ENCODE measurements around the gene EEF1A2. TPM values are rescaled to one million over a fixed set of nuclear protein-coding genes. Genes with fewer than 3 reads are reported as not detected.

The EEF1A2 gene
- total RNA-seq, 4 donors from 2014 or later: 1.7 to 17.8 (median 7.4) TPM

GRCh38 chr20:63495741-63496595 lies 2.9 kb downstream of the EEF1A2 start:
- intact Hi-C loops (cut with DNase I): loop anchor here (2.0 kb wide), 1 partner anchor 23 kb away; no protein-coding TSS in a partner anchor
- no peak for DNase-seq (ENCODE audit: extremely low spot score)
- 33% methylated on average over 14 of the region's 48 CpGs for WGBS
- Histone ChIP-seq H3K27me3 (peaks cover 4 to 81% (median 33%) of the 10 kb centered on the region in 4 donors), H3K27ac (replicated peaks in 1 of 4) (no peak overlapping the region), H3K36me3 (peaks cover 0 to 47% (median 0%) of the 10 kb centered on the region in 4 donors), H3K4me1 (peaks cover 21 to 44% (median 38%) of the 10 kb centered on the region in 4 donors), H3K4me3 (peak overlapping the region; percentile 39 to 56 (median 44)), H3K9me3 (no peaks in the 10 kb centered on the region)
- no peak for TF ChIP-seq POLR2A (IDR thresholded peaks at IDR 0.05; ENCODE audit: low read depth)
- no peak for TF ChIP-seq POLR2AphosphoS5 (IDR thresholded peaks at IDR 0.05)
- TF ChIP-seq, protein P1, sequence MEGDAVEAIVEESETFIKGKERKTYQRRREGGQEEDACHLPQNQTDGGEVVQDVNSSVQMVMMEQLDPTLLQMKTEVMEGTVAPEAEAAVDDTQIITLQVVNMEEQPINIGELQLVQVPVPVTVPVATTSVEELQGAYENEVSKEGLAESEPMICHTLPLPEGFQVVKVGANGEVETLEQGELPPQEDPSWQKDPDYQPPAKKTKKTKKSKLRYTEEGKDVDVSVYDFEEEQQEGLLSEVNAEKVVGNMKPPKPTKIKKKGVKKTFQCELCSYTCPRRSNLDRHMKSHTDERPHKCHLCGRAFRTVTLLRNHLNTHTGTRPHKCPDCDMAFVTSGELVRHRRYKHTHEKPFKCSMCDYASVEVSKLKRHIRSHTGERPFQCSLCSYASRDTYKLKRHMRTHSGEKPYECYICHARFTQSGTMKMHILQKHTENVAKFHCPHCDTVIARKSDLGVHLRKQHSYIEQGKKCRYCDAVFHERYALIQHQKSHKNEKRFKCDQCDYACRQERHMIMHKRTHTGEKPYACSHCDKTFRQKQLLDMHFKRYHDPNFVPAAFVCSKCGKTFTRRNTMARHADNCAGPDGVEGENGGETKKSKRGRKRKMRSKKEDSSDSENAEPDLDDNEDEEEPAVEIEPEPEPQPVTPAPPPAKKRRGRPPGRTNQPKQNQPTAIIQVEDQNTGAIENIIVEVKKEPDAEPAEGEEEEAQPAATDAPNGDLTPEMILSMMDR (IDR thresholded peaks at IDR 0.05): peak in 2 of 3 experiments; percentile 76 to 92
- TF ChIP-seq EP300 (IDR thresholded peaks at IDR 0.05): no peak

DNA sequence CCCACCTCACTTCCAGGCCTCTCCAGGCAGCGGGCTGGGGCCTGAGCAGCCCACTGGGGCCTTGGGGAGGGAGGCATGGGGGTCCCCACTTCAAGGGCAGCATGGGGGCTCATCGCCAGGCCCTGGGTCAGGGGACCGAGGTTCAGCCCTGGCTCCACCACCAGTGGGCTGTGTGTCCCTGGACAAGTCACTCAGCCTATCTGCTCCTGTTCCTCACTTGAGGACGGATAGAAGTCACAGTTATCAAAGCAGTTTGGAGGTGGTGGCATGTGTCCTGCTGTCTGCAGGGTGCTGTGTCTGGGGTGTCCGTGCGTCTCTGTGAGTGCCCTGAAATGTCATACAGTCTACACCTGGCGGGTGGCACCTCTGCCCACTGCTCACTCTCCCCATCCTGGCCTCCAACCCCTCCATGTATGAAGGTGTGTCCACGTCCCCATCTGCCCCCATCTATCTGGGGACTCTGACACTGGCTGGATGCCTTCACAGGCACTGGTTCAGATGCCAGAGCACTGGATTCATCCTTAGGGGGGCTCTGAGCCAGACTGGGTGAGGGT lies 3.6 kb downstream of the EEF1A2 start:
- no peak overlapping the region for H3K4me3 ChIP-seq
- H3K9me3 ChIP-seq: no peaks in the 10 kb centered on the region
- no peak for TF ChIP-seq EP300 (IDR thresholded peaks at IDR 0.05)
- no peak for TF ChIP-seq POLR2A (IDR thresholded peaks at IDR 0.05; ENCODE audit: low read depth)
- TF ChIP-seq POLR2AphosphoS5 (IDR thresholded peaks at IDR 0.05): no peak
- TF ChIP-seq, protein P1 (IDR thresholded peaks at IDR 0.05): no peak
- H3K4me1 ChIP-seq: peaks cover 21 to 44% (median 38%) of the 10 kb centered on the region in 4 donors
- intact Hi-C loops (cut with DNase I): no loop called here
- H3K27me3 ChIP-seq: peaks cover 4 to 81% (median 32%) of the 10 kb centered on the region in 4 donors
- whole genome bisulfite sequencing: 86% methylated on average over 7 of the region's 8 CpGs
- DNase-seq (ENCODE audit: extremely low spot score): no peak
- H3K27ac ChIP-seq (replicated peaks in 1 of 4): no peak overlapping the region
- peaks cover 0 to 54% (median 0%) of the 10 kb centered on the region in 4 donors for H3K36me3 ChIP-seq

DNA sequence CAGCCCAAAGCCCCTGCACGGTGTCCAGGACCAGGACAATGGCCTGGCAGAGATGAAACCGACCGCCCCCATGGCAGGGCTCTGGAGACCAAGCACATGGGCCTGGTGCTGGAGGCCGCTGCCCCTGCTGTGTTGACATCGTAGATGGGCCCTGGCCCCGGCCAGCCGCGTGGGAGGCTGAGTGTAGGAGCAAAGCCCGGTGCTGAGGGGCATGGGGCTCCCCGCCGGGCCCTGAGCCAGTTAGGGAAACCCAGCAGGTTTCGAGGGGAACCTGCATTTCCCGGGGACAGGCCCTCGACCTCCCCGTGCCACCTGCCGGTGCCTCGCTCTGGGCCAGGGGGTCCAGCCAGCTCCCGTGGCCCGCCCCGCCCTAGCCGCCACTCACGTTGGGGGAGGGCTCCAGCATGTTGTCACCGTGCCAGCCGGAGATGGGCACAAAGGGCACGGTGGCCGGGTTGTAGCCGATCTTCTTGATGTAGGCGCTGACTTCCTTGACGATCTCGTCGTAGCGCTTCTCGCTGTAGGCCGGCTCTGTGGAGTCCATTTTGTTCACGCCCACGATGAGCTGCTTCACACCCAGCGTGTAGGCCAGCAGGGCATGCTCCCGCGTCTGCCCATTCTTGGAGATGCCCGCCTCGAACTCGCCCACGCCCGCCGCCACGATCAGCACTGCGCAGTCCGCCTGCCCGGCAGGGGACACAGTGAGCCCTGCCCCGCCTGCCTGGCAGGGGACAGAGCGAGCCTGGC lies 4.3 kb downstream of the EEF1A2 start:
- H3K36me3 ChIP-seq: peaks cover 0 to 61% (median 0%) of the 10 kb centered on the region in 4 donors
- no peak for DNase-seq (ENCODE audit: extremely low spot score)
- H3K27me3 ChIP-seq: peaks cover 4 to 81% (median 25%) of the 10 kb centered on the region in 4 donors

GRCh38 chr20:63494084-63494419 lies 4.8 kb downstream of the EEF1A2 start:
- intact Hi-C loops (cut with DNase I): no loop called here
- DNase-seq (ENCODE audit: extremely low spot score): no peak

More for the DNA sequence above, 4.3 kb downstream of the EEF1A2 start:
- Histone ChIP-seq H3K4me1 (peaks cover 16 to 40% (median 36%) of the 10 kb centered on the region in 4 donors), H3K4me3 (no peak overlapping the region), H3K9me3 (no peaks in the 10 kb centered on the region), H3K27ac (replicated peaks in 1 of 4) (no peak overlapping the region)
- no peak for TF ChIP-seq POLR2A (IDR thresholded peaks at IDR 0.05; ENCODE audit: low read depth)
- 93% methylated on average over 31 of the region's 51 CpGs for WGBS
- intact Hi-C loops (cut with DNase I): no loop called here

More at GRCh38 chr20:63494084-63494419, 4.8 kb downstream of the EEF1A2 start:
- Histone ChIP-seq H3K4me1 (peaks cover 12 to 35% (median 30%) of the 10 kb centered on the region in 4 donors), H3K27ac (replicated peaks in 1 of 4) (no peak overlapping the region), H3K9me3 (no peaks in the 10 kb centered on the region), H3K36me3 (peaks cover 0 to 64% (median 0%) of the 10 kb centered on the region in 4 donors), H3K4me3 (no peak overlapping the region), H3K27me3 (peaks cover 4 to 81% (median 21%) of the 10 kb centered on the region in 4 donors)
- TF ChIP-seq, protein P1 (IDR thresholded peaks at IDR 0.05): no peak
- TF ChIP-seq POLR2AphosphoS5 (IDR thresholded peaks at IDR 0.05) (no peak), EP300 (IDR thresholded peaks at IDR 0.05) (no peak), POLR2A (IDR thresholded peaks at IDR 0.05; ENCODE audit: low read depth) (no peak)
- WGBS: 89% methylated on average over 5 of the region's 7 CpGs
